HG02938 (cell line): Measurements from ENCODE around the gene FBXW9.
"Not testable (repeated sequence)": the region's sequence is repeated elsewhere in the genome, so short reads cannot be mapped to it uniquely, and the experiment has no call there.

Experiments used
- ATAC-seq: cut with Tn5 transposase; IDR thresholded peaks from one replicate; pipeline ENCODE4 v1.9.1; 2021; ENCODE audit warnings: mild to moderate bottlenecking, moderate library complexity; ENCODE audit not compliant: unreplicated experiment

The FBXW9 gene

DNA sequence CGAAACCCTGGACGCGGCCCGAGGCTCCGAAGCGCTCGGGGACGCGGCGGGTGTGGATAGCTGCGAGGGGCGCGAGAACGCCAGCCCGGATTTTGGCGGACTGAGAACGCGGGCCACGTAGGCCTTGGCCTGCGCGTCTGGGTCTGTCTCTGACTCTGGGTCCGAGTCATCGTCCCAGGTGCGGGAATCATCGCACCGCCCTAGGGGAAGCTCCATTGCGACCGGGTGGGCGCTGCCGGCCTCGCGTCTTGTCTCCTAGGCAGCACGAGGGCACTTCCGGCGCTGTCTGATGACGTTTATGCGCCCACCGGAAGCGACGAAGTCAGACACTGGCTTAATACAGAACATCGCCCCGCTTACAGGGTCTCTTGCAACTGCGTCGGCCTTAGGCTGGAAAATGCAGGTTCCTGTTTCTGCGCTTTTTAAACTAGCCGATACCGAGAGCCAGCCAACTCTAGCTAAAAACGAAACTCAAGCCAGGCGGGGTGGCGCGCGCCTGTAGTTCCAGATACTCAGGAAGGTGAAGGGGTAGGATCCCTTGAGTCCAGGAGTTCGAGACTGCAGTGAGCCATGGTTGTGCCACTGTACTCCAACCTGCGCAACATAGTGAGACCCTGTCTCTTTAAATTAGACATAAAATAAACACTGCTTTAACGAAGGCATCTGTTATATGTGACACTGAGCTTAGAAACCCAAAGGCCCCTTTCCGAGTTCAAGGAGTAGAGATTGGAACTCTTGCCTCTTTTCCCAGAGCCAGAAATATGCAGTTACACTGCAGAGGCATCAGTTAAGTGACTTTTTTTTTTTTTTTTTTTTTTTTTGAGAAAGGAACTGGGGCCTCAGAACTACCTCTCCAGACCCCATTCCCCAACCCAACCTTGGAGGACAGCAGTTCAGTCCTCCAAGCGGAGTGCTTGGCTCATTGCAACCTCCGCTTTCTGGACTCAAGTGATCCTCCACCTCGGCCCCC lies at the start of gene FBXW9:
Gene FBXW9, minus strand, starts transcription at position 266 of the 970 bp plus-strand sequence. Its CDS starts 50 bp downstream, at position 216.
- peak; percentile 64 for ATAC-seq

GRCh38 chr19:12745166-12745897 lies 48.9 kb upstream of the FBXW9 start:
- no peak for ATAC-seq

GRCh38 chr19:12737835-12738351 lies 41.5 kb upstream of the FBXW9 start:
- no peak for ATAC-seq

DNA sequence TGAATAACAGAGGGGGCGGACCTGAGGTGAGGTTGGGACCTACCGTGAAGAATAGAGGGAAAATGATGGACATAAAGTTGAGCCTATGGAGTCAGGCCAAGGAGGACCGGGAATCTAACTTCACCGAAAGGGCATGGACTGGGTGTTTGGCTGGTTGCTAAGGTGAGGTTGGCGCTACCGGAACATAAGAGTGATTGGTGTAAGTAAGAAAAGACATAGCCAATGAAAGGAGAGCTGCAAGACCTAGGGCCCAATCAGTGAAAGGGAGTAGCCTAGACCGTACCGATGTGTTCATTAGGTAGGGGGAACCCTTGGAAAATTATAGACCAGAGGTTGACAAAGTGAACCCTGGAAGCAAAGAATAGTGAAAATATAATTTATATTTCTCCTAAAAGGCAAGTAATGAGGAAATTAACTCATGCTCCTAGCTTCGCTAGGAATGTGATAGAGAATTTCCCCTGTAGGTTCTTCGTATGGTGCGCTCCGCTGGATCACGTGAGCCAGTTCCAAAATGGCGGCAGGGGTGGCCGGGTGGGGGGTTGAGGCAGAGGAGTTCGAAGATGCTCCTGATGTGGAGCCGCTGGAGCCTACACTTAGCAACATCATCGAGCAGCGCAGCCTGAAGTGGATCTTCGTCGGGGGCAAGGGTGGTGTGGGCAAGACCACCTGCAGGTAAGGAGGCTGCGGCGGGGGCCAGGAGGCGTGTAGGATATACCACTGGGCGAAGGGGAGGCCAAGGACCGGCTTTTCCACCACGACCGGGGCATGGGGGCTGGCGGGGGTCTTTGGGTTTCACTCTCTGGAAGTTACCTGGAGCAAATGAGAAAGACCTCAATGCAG lies 40.8 kb upstream of the FBXW9 start, which contains the start of gene GET3:
Gene GET3, plus strand, starts transcription at position 503 of the 840 bp plus-strand sequence. Its CDS starts 9 bp downstream, at position 512.
- ATAC-seq, result peak; percentile 73

DNA sequence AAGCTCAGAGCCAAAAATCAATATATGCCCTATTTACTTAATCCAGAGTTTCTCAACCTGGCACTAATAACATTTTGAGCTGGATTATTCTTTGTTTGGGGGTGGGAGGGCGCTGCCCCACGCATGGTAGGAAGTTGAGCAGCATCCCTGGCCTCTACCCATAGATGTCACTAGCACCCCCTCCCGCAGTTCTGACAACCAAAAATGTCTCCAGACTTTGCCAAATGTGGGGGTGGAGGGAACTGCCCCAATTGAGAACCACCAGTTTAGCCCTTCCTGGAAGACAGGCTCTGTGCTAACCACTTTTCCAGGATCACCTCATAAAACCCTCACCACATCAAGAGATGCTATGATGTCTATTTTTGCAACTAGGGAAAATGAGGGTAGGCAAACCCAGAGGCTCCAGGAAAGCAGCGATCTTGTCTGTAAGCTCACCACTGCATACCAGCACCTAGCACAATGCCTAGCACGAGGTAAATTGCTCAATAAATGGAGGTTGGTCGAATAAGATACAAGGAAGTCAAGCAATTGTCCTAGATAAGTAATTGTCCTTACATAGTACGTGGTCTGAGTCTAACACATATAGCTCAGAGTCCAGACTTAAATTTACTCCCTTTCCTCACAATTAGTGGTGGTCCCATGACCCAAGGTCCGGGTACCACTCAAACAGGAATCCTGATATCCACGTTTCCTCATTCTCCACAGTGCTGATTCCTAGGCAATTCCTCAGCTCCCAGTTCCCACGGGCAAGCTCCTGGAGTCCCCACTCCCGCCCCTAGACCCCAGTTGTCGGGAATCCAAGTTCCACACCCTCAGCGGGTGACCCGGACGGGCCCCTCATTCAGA lies 37.2 kb upstream of the FBXW9 start:
- ATAC-seq, result no peak

GRCh38 chr19:12731337-12731736 lies 34.9 kb upstream of the FBXW9 start:
- no peak for ATAC-seq

DNA sequence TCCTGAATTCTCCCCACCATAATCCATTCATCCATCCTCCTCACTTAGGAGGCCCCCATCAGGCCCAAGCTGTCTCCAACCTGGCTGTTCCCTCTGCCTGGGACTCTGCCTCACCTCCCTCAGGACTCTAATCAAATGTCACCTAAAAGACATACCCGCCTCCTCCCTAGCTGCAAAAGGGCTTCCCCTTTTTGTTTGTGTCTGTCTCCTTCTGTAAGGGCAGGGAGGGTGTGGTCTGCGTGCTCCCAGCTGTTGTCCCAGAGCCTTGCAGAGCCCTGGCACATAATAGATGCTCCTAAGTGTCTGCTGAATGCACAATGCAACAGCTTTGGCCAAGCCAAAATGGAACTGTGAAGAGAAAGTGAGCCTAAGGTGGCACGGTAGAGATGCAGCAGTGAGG lies 33.6 kb upstream of the FBXW9 start:
- no peak for ATAC-seq

- no peak for ATAC-seq
Measured at GRCh38 chr19:12727745-12728433, 31.5 kb upstream of the FBXW9 start.

DNA sequence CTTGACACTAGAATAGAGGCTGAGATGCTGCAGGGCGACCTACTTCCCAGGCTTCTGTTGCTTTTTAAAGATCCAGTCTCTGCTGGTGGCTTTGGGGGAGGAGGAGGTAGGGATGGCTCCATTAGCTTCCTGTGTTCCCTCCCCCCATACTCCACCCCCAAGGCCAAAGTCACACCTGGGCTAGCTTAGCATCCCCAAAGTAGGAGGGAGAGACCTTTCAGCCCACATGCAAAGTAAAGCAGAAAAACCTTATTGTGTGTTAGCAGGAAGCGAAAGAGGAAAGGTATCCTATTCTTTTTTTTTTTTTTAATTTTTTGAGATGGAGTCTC lies 30.5 kb upstream of the FBXW9 start:
- no peak for ATAC-seq

GRCh38 chr19:12725612-12726011 lies 29.2 kb upstream of the FBXW9 start:
- not testable (repeated sequence) for ATAC-seq

DNA sequence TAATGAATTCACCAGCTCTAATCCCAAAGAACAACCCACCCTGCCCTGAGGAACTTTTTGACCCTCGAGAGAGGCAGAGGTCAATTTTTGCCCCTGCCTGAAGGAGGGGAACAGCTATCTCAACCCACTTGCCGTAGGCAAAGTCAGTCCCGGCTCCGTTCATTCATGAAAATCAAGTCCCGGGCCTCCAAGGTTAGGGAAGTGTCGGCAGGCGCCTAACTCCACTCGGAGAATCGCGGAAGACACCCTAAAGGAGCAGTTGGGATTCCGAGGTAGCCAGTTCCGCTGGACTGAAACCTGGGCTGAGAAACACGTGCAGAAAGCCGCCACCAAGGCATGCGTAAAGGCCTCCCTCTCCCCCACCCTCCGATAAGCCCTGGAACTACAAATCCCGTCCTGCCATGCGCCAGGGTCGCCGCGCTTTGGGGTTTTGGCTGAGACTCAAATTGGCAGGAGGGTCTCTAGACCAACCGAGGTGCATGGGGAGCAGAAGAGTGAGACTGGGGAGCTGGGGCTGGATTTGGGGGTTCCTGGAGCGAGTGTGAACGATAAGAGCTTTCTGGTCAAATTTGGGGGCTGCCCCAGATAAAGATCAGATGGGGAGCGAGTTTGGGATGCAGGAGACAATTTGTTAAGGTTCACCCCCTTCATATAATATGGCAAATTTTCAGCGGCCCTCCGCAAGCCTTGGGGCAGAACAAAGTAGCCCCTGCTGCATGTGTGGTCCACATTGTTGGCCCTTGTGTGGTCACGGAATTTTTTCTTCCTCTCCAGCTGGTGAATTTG lies 27.4 kb upstream of the FBXW9 start, which contains the start of gene TNPO2:
Gene TNPO2, minus strand, starts transcription at position 292 of the 786 bp plus-strand sequence. CDS start 2,955 bp downstream, outside the sequence.
- no peak for ATAC-seq

GRCh38 chr19:12723381-12723640 lies 26.9 kb upstream of the FBXW9 start:
- ATAC-seq, result no peak

GRCh38 chr19:12722566-12723380 lies 26.3 kb upstream of the FBXW9 start:
- ATAC-seq, result peak; percentile 76

GRCh38 chr19:12721656-12722565 lies 25.5 kb upstream of the FBXW9 start:
- no peak for ATAC-seq

GRCh38 chr19:12720851-12721655 lies 24.6 kb upstream of the FBXW9 start:
- ATAC-seq, result no peak

GRCh38 chr19:12720296-12720695 lies 23.9 kb upstream of the FBXW9 start:
- ATAC-seq, result no peak
